ENCODE measurements around the gene DPP10.
A peak's percentile ranks its signal among the peaks of the same experiment; 100 is the strongest.
"Not testable (repeated sequence)": the region's sequence is repeated elsewhere in the genome, so short reads cannot be mapped to it uniquely, and the experiment has no call there.

Gene DPP10

DNA sequence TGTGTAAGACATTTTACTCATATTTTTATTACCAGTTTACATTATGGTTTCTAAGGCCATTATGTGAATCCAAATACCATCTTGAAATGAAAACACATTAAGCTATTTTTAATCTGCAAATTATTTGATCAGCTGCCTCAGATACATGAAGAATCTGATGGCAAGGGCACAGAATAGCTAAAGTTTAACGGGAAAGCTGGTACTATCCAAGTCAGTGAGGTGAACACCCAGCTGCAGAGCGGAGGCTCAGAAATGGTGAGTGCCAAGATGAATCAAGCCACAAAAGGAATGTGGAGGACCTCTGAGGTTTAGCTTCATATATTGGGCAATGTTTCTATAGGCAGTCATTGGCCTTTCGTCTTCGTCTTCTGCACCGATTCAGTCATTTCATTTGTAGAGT lies 75.1 kb downstream of the DPP10 start:
- DNase-seq, result no peak

DNA sequence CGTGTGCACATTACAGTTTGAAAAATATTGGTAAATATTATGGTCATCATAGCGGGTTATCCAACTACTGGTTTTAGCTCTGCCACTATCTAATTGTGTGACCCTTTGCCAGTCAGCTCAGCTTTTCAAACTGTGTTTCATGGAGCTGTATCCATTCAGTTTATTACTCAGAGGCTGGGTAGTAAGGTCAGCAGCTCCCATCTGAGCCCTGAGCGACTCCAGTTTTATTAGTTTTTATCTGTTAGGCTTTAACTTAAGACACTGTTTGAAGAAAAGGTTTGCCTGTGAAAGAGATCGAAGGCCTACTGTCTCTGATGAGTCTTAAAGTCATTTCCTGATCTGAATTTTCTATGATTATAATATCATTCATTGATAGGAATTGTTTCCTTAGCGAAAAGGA lies 76.3 kb downstream of the DPP10 start:
- no peak for DNase-seq

DNA sequence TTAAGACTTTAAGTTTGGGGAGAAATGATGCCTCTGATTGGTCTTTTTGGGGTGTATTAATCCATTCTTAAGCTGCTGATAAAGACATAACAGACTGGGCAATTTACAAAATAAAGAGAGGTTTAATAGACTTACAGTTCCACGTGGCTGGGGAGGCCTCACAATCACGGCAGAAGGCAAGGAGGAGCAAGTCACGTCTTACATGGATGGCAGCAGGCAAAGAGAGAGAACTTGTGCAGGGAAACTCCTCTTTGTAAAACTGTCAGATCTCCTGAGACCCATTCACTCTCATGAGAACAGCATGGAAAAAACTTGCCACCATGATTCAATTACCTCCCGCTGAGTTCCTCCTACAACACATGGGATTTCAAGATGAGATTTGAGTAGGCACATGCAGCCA lies 80.2 kb downstream of the DPP10 start:
- DNase-seq, result not testable (repeated sequence)

DNA sequence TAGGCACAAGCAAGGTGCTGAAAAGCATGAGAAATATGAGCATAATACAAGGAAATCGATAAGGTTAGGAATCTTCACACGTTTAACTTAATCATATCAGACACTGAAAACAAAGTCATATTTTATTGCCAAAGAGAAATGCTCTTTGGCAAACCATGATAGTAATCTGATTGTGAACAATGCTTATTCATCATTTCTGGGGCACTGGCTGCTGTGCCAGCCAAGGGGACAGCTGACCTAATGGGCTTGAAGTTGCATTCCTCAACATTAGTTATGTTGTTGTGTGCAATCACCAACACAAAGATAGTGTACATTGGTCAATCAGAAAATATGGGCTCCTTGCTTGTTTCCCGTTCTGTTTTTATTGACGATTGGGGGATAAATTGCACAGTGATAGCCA lies 83.5 kb downstream of the DPP10 start:
- no peak for DNase-seq

DNA sequence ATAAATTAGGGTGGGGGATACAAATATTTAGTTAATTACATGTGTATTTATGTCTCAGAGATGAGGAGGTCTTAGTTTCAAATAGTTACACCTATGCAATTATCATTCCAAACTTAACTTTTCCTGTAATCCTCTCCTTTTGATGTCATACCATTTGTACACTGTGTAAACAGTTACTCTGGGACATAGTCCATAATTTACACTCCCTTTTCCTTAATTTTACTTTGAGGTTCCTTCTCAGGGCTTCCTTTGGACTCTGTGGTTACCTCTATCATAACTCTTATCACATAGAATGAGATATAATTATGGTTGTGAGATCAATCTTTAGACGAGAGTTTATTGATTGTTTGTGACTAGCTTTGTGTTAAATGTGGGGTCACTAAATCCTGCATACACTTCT lies 84.4 kb downstream of the DPP10 start:
- no peak for DNase-seq

GRCh38 chr2:114527330-114527983 lies 85.0 kb downstream of the DPP10 start:
- DNase-seq, result no peak

DNA sequence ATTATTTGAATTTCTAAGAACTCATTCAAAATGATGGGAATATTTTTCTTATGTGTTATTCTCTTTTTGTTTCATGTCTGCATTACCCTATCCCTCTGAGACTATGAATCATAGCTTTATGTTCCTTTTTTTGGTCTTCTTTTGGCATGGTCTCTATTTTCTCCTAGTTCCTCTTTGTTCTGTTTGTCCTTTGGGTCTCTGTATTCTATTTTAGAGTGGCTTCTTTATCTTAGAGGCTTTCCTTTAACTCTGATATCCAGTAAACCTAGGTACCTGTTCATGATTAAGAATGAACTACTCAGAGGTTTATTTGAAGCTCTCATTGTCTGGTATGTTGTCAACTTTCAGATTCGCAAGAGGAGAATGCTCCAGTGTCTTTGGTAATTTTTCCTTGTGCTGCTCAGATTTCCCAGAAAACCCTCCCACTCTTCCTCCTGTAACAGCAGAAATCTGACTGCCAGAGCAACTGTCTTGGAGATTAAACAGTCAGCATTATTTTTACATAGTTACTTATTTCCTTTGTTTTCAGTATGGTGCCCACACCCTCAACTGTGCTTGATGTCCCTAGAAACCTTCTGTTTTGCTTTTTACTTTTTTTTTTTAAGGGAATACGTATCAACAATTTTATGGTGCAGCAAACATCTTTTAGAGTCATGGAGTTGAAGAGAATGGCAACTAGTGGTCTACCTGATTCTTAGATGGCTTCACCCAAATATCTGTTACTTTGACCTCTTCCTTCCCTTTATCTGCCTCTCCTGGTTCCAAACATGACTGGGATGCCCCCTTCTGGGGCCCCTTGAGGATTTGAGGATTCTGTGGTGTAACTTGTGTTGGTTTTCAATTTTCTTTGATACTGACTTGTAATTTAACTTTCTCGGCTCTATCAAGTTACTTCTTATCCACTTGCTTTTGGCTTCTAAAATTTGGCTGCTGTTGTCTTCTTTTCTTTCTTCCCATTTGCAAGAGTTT lies 92.0 kb downstream of the DPP10 start:
- no peak for DNase-seq

DNA sequence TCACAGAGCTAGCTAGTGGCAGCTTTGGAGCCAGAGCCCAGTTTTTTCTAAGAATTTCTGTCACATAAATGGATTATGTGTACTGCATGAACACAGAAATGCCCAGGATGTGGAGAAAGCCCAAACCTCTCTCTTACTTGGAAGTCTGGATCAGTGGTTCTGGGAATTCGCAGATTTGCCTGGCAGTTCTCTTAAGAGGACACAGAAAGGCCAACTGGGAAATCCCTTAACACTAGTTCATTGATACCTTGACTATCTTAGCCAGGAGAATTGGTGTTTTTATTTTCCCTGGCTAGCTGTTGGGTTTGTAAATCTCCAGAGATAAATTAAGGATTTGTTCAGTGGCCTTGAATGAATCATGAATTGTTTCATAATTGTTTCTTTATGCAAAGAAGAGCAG lies 95.3 kb downstream of the DPP10 start:
- DNase-seq, result no peak

DNA sequence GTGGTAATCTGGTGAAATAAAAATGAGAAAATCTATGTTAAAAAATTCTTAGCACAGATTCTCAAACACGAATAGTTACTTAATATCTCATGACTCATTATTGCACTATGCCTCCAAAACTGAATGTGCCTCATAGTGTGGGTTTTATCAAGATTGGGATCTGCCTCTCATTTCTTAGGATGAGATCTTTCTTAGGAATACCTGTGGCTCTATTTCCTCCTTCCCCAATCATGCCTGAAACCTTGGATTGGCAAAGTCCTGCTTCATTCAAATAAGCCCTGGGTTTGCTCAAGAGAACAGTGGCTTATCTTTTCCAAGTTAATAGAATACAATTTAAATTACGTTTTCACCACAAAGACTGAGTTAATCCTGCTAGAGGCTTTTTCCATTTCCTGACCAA lies 100.3 kb downstream of the DPP10 start:
- DNase-seq, result no peak

DNA sequence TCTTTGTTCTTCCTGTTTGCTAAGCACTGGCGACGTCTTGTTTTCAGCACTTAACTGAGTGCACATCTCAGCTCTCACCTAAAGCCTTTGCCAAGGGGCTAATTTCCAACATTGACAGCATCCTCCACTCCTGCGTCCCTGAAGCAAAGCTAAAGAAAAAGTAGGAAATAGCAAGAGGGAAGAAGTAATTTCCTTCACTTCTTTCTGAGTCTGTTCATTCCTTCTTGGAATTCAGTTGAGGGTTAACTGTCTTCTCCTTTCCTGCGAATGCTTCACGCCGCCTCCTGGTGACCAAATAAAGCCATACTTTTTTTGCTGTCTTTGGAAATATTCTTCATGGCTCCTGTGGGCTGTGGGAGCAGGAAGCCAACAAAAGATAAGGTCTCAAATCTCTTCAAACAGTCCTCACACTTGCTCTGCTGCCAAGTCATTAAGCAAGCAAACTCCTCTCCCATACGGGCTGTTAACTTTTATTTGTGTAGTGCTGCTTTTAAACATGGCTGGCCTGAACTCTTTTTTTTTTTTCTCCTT lies 100.9 kb downstream of the DPP10 start:
- no peak for DNase-seq

DNA sequence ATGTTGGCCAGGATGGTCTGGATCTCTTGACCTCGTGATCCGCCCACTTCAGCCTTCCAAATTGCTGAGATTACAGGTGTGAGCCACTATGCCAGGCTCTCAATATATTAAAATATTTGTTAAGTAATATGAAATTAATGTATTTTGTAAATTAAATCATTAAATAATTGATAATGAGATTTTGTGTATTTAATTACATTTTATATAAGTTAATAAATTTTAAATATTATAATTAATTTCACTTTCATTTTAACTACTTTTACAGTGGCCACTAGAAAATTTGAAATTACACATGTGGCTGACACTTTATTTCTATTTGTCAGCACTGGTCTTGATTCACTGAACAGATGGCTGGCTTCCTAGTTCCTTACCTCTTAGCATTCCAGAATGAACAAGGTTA lies 102.6 kb downstream of the DPP10 start:
- no peak for DNase-seq

GRCh38 chr2:114546531-114546930 lies 104.1 kb downstream of the DPP10 start:
- DNase-seq, result no peak

DNA sequence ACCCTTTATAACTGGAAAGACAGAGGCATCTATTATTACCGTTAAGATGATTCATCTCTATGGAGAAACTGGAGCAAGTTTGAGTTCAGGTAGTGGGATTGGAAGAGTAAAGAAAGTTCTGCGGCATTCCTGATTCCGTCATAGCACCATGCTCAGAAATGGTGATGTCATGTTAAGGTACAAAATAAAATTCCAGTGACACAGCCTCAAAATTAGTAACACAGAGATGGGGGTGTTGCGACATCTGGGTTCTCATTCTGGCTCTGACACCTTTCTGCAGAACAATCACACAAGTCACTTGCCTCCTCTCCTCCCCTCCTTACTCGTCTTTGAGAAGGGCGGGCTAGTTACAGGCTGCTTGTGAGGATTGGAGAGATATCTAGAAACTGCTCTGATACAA lies 105.7 kb downstream of the DPP10 start:
- DNase-seq, result no peak

- DNase-seq, result no peak
Measured at GRCh38 chr2:114550364-114550763, 107.9 kb downstream of the DPP10 start.

DNA sequence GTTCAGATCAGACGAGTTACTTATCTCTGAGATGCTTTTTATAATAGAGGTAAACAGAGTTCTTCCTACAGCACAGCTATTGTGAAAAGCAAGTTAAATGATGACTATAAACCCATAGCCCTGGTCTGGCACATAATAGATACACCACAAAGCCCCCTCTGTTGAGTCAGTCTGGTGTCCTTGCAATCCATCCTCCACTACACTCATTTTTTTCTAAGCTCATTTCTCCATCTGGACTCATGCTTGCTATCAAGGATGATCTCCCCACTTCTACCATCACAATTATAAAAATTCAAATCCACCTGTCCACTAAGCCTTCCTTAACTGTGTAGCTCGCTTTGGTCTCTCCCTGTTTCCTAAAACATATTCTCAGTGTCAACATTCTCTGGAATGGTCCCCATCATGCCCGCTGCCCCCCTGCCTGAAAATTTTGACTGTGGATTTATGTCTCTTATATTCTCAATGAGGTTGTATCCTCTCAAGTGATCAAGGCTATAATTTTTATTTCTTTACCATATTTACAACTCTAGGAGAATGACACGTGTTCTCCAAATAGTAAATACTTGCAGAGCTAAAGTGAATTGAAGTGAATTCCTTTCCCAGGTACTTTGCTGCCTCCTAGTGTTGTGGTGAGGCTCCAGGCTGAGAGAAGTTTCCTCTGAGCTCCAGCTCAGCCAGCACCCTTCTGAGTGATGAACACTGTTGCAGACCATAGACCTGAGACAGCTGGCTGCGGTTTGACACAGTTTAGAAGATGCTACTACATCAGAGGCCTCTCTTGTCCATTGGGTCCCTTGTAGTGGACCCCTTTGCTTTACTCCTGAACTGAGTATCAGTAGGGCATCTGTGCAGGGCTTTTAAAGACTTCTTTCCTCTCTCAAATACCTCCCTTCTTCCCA lies 108.7 kb downstream of the DPP10 start:
- peak; percentile 21 for DNase-seq

- DNase-seq, result no peak
Measured at GRCh38 chr2:114553027-114553426, 110.6 kb downstream of the DPP10 start.

GRCh38 chr2:114569166-114569565 lies 126.7 kb downstream of the DPP10 start:
- no peak for DNase-seq

- no peak for DNase-seq
Measured at GRCh38 chr2:114577657-114578056, 135.2 kb downstream of the DPP10 start.

DNA sequence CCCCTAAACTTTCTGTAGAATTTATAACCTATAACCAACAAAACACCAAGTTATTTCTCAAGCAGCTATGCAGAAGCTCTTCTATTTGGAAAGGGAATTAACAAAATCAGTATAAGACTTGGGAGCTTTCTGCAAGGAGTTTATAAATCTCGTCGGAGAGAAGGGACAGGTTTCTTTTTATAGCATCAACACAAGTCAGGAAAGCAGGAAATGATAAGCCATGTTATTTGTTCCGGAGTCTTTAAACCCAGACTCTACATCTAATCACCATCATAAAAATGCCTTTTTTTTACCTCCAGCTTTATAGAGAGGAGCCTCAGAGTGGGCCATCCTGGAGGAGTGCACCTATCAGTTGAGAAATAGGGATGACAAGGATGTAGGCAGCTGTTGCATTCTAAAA lies 137.1 kb downstream of the DPP10 start:
- DNase-seq, result no peak

GRCh38 chr2:114580691-114581090 lies 138.2 kb downstream of the DPP10 start:
- DNase-seq, result no peak

- DNase-seq, result no peak
Measured at GRCh38 chr2:114598329-114598728, 155.9 kb downstream of the DPP10 start.

DNA sequence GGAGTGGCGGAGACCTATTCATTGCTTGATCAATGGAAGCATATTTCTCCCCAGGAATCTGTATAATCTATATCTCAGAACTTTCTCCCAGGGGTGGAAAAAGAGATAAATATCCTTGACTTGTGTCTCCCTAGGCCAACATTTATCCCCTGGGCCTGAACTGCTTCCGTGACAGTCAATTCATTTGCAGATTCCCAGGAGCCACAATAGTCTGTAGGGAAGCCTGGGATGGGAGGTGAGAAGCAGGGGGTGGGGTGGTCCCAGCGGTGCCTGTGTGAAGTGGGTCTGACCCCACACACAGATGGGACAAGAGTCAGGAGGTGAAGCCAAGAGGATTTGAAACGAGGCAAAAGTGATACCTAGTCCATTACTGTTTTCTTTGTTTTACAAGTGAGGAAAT lies 166.8 kb downstream of the DPP10 start:
- no peak for DNase-seq

DNA sequence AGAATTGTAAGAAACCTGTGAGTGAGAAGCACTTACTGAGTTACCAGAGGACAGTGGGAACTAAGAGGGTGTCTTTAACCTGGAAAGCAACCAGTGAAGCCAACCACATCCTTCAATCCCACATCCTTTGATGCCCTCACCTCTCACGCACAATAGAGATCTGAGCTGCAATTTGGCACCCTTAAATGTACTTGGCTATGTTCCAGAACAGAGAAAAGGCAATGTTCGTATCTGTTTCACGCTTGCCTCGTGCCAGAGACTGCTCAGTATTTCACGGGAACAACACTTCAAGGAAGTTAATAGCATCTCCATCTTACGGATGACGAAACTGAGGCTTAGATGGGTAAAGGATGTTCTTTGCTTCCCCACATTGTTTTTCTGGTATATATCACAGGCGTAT lies 167.4 kb downstream of the DPP10 start:
- DNase-seq, result no peak

All from NCI-H2081 treated with DMSO at 0.1 percent for 48 hours (cell line).